WI38 (cell line): ENCODE data around the gene PLN.

Source experiments
- H3K4me3 ChIP-seq: 2 replicates; pipeline ENCODE4 v1.5.1; 2011; ENCODE audit warnings: low read depth, mild to moderate bottlenecking, control low read depth, low read length
- TF ChIP-seq, protein P1 (sequence below): IDR thresholded peaks from 2 replicates; pipeline ENCODE4 v1.5.1; 2012; ENCODE audit warnings: low read depth, mild to moderate bottlenecking, control low read depth, low read length

Gene PLN

DNA sequence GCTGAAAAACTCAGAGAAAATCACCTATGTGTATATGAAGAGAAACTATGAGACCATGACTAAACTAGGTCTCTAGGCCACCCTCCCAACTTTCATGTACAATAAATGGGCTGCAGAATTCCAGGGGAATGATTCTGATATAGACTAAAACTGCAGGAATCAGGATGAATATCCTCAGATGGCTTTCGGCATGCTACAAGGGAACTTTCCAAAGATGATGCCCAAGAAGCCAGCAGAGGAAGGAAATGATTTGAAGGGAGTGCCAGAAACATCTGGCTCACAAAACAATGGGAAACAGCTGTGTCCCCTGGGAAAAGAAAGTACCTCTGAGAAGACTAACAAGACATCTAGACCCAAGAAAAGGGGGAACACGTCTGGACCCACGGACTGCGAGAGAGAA lies 41.1 kb downstream of the PLN start:
- no peak overlapping the region for H3K4me3 ChIP-seq
- TF ChIP-seq, protein P1, sequence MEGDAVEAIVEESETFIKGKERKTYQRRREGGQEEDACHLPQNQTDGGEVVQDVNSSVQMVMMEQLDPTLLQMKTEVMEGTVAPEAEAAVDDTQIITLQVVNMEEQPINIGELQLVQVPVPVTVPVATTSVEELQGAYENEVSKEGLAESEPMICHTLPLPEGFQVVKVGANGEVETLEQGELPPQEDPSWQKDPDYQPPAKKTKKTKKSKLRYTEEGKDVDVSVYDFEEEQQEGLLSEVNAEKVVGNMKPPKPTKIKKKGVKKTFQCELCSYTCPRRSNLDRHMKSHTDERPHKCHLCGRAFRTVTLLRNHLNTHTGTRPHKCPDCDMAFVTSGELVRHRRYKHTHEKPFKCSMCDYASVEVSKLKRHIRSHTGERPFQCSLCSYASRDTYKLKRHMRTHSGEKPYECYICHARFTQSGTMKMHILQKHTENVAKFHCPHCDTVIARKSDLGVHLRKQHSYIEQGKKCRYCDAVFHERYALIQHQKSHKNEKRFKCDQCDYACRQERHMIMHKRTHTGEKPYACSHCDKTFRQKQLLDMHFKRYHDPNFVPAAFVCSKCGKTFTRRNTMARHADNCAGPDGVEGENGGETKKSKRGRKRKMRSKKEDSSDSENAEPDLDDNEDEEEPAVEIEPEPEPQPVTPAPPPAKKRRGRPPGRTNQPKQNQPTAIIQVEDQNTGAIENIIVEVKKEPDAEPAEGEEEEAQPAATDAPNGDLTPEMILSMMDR = no peak

DNA sequence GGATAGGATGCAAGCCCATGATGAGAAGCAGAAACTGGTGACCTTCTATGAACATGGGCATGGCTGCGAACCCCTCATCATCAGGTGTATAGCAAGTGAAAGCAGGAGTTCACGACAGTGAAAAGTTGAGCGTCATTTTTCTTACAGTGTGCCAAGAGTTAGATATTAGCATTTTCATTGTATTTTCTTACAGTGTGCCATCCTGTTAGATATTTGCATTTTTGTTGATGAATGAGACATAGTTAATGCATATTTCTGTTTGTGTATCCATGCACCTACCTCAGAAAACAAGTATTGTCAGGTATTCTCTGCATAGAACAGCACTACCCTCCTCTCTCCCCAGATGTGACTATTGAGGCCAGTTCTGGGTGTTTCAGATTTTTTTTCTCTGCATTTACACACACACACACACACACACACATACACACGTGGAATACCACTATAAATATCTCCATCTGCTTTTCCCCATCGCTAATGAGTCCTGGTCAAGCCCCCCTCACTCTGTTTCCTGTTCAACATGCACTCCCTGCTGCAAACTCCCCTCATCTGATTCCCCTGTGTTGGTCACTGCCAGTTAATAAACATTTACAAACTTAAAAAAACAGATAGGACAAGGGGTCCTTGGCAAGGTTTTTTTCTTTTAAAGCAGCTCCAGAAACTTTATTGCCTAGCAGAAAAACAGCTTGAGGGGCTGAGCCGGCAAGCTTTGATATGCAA lies 41.7 kb downstream of the PLN start:
- TF ChIP-seq, protein P1 = no peak
- no peak overlapping the region for H3K4me3 ChIP-seq

DNA sequence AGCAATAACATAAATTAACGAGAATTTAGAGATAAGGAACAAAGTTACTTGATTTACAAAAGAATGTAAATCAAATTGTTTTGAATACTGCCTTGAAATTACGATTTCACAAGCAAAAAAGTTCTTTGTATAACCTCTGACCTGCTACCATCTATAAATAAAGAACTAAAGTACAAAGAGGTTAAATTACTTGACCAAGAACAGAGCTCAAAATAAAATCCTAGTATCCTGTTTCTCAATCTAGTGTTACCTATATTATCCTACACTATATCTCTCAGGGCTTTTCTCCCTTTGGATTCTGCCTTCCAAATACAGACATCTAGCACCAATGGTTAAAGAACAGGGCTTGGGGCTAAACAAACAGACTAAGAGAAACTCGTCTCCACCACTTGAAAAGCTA lies 43.8 kb downstream of the PLN start:
- no peak overlapping the region for H3K4me3 ChIP-seq
- TF ChIP-seq, protein P1 = no peak

DNA sequence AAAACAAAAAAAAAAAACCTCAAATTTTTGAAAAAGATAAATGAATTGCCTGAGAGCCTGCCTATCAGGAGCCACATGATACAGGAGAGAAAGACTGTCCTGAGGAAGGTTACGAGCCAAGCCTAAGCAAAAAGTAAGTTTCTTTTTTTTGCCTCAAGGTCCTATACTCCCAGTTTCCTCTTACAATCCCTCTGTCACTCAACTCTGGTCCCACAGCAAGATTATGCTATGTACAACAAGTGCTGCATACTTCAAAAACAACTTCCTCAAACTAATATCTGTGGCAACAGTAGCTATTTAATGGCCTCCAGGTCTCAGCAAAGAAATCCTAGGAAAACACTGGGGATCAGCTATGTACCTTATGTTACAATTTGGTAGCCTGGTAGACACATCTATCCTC lies 46.8 kb downstream of the PLN start:
- H3K4me3 ChIP-seq = no peak overlapping the region
- TF ChIP-seq, protein P1 = no peak

DNA sequence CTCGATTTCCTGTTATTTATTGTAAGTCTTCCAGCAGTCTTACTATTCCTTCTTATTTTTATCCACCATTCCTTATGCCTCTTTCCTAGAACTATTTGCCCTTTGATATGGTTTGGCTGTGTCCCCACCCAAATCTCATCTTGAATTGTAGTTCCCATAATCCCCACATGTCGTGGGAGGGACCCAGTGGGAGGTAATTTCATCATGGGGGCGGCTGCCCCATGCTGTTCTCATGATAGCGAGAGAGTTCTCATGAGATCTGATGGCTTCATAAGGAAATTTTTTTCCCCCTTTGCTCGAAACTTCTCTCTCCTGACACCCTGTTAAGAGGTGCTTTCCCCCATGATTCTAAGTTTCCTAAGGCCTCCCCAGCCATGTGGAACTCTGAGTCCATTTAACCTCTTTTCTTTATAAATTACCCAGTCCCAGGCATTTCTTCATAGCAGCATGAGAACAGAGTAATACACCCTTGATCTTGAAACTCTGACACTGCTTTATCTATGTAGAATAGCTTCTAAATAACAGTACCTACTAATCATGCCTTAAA lies 48.8 kb downstream of the PLN start:
- TF ChIP-seq, protein P1 = no peak

DNA sequence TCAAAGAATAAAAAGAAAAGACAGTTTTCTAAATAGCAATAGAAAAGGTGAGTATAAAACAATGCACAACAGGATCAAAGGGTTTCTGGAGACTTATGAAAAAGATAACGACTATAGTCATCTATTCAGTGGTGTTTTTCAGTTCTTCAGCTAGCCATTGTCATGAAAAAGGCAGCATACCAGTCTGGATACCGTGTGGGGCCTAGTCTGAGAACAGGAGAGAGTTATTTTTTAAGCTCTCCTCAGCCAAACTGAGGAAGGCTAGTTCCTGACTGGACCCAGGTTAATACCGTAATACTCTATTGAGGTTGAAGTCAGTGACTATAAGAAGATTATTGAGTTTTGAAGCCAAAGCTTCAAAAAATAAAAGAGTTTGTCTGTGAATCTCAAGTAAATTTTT lies 49.5 kb downstream of the PLN start:
- no peak overlapping the region for H3K4me3 ChIP-seq
- TF ChIP-seq, protein P1 = no peak

More for the DNA sequence above, 48.8 kb downstream of the PLN start:
- H3K4me3 ChIP-seq = no peak overlapping the region

DNA sequence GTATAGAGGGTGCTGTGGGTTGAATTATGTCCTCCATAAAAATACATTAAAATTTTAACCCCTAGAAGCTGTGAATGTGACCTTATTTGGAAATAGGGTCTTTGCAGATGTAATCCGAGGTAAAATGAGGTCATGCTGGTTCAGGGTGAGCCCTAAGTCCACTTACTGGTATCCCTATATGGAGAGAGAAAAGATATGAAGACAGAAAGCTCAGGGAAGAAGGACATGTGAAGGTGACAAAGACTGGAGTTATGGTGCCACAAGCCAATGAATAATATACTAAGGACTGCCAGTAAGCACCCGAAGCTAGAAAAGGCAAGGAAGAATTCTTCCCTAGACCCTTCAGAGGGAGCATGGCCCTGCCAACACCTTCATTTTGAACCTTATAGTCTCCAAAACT lies 50.2 kb downstream of the PLN start:
- H3K4me3 ChIP-seq = no peak overlapping the region
- TF ChIP-seq, protein P1 = no peak
